SK-N-MC (cell line): ENCODE data around the gene UNC13A.

Experiments
- EZH2 ChIP-seq: fragments of 200-600 bp; sonication (generic); IDR thresholded peaks from one replicate; pipeline ENCODE4 v1.6.1; 2017; ENCODE audit warnings: antibody characterized with exemption
- POLR2AphosphoS5 ChIP-seq: IDR thresholded peaks from 2 replicates; pipeline ENCODE4 v1.6.1; 2012; ENCODE audit warnings: mild to moderate bottlenecking, low read depth, low read length, borderline replicate concordance

DNA sequence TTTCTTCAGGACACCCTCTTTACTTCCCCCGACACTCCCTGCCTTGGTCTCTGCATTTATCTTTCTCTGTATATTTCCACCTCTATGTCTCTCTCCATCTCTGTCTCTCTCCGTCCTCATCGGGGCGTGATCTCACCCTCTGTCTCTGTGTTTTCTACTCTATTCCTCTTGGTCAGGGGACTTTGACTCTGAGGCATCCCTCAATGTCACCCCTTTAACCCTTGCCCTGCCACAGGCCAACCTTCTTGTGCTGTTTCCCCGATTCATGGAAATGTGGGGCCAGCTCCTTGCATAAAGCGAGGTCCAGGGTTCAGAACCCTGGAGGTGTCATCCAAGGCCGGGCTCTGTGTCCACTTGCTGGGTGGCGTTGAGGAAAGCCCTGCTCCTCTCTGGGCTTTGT is 85.9 kb downstream of the UNC13A start:
- TF ChIP-seq POLR2AphosphoS5: no peak
- no peak for TF ChIP-seq EZH2
